Gastrocnemius medialis (tissue), 4 donors: ENCODE results near the gene ANKRD16.

Experiments used
- CTCF ChIP-seq, 5 experiments: fragments of 450-650 bp in 3 of 5; fragments of 200-600 bp in 2 of 5; sonication (generic) in 2 of 5; IDR thresholded peaks in 4 of 5; conservative IDR thresholded peaks in 1 of 5; 1 replicate in 4 of 5; 2 replicates in 1 of 5; pipeline ENCODE4 v1.5.1; 2016 to 2019; ENCODE audit warnings: antibody characterized with exemption in 5 of 5, mild to moderate bottlenecking in 3 of 5, moderate library complexity in 3 of 5
- POLR2A ChIP-seq, 2 donors: fragments of 450-650 bp; IDR thresholded peaks; one replicate each; pipeline ENCODE4 v1.6.1; 2017; ENCODE audit warnings: antibody characterized with exemption in 2 of 2, mild to moderate bottlenecking in 2 of 2, moderate library complexity in 2 of 2

- TF ChIP-seq CTCF (IDR thresholded peaks at IDR 0.05 in 4 of 5, conservative IDR thresholded peaks at IDR 0.05 in 1 of 5) (no peak), POLR2A (IDR thresholded peaks at IDR 0.05) (no peak)
Observed at GRCh38 chr10:5855979-5856700, 33.6 kb downstream of the ANKRD16 start.
